Endothelial cell of umbilical vein (primary cell): Measurements from ENCODE around the gene ACOD1.

Experiments used
- CTCF ChIP-seq, 2 donors: IDR thresholded peaks; 1 replicate in 1 of 2; 2 replicates in 1 of 2; pipeline ENCODE4 v1.5.1; 2011; ENCODE audit warnings: low read length in 2 of 2, mild to moderate bottlenecking in 2 of 2, moderate library complexity in 2 of 2, control low read depth in 1 of 2, inconsistent platforms in 1 of 2, low read depth in 1 of 2; ENCODE audit not compliant: insufficient read depth in 1 of 2; ENCODE audit errors: extremely low read depth in 1 of 2
- JUN ChIP-seq: IDR thresholded peaks from 2 replicates; pipeline ENCODE4 v1.6.1; 2011; ENCODE audit warnings: borderline replicate concordance, low read depth; ENCODE audit not compliant: insufficient read length, insufficient read depth
- MAX ChIP-seq: IDR thresholded peaks from 2 replicates; pipeline ENCODE4 v1.6.1; 2011; ENCODE audit not compliant: insufficient read depth, insufficient read length
- MYC ChIP-seq: IDR thresholded peaks from one replicate; pipeline ENCODE4 v1.6.1; 2011; ENCODE audit warnings: mild to moderate bottlenecking, low read depth, low read length
- POLR2A ChIP-seq: IDR thresholded peaks from 2 replicates; pipeline ENCODE4 v1.6.1; 2012; ENCODE audit warnings: low read depth, mild to moderate bottlenecking, control low read depth, low read length
- POLR2AphosphoS5 ChIP-seq: IDR thresholded peaks from 2 replicates; pipeline ENCODE4 v1.6.1; 2012; ENCODE audit warnings: low read depth, mild to moderate bottlenecking, control low read depth, low read length, moderate library complexity; ENCODE audit not compliant: insufficient read depth

- no peak for TF ChIP-seq CTCF (IDR thresholded peaks at IDR 0.05; ENCODE audit: extremely low read depth in 1 of 2, insufficient read depth in 1 of 2, low read depth in 1 of 2, low read length in 2 of 2)
- TF ChIP-seq MYC = no peak
- no peak for TF ChIP-seq JUN
- no peak for TF ChIP-seq POLR2AphosphoS5
- no peak for TF ChIP-seq POLR2A
- no peak for TF ChIP-seq MAX
Observed at GRCh38 chr13:76976490-76976889, 28.2 kb downstream of the ACOD1 start.
